Measurements from ENCODE around the gene CAMTA1. TPM values are rescaled to one million over a fixed set of nuclear protein-coding genes. Genes with fewer than 3 reads are reported as not detected.

Gene CAMTA1
- total RNA-seq, 1 donor from 2014 or later, result 268 TPM

- TF ChIP-seq EZH2 (IDR thresholded peaks at IDR 0.05) (no peak), CTCF (IDR thresholded peaks at IDR 0.05) (no peak), EZH2phosphoT487 (IDR thresholded peaks at IDR 0.05) (no peak)
- Histone ChIP-seq H3K4me1 (peaks cover 4% of the 10 kb centered on the region), H3K4me3 (no peak overlapping the region), H2AFZ (replicated peaks) (no peak overlapping the region), H3K9ac (no peak overlapping the region), H3K79me2 (ENCODE audit: low read depth) (no peaks in the 10 kb centered on the region), H4K20me1 (ENCODE audit: low read depth) (no peaks in the 10 kb centered on the region), H3F3A (ENCODE audit: low read depth) (no peaks in the 10 kb centered on the region), H3K9me3 (ENCODE audit: low read depth) (no peaks in the 10 kb centered on the region), H3K27me3 (no peaks in the 10 kb centered on the region), H3K4me2 (no peak overlapping the region), H3K27ac (no peak overlapping the region), H3K36me3 (no peaks in the 10 kb centered on the region)
- Mint-ChIP-seq H3K4me1 (peaks cover 21% of the 10 kb centered on the region), H3K9me3 (no peaks in the 10 kb centered on the region), H3K4me3 (no peak overlapping the region), H3K36me3 (no peaks in the 10 kb centered on the region), H3K27me3 (ENCODE audit: insufficient read depth, low read depth) (peaks cover 8% of the 10 kb centered on the region), H3K27ac (no peak overlapping the region)
- DNase-seq (ENCODE audit: low spot score), result no peak
These were observed 550.1 kb downstream of the CAMTA1 start for GRCh38 chr1:7335224-7335879.

- no peaks in the 10 kb centered on the region for H3K9me3 Mint-ChIP-seq
- H3K4me3 Mint-ChIP-seq, result no peak overlapping the region
- no peak overlapping the region for H3K27ac Mint-ChIP-seq
- H3K36me3 ChIP-seq, result no peaks in the 10 kb centered on the region
- H3K4me3 ChIP-seq, result no peak overlapping the region
- no peaks in the 10 kb centered on the region for H3F3A ChIP-seq (ENCODE audit: low read depth)
- no peak overlapping the region for H3K9ac ChIP-seq
- no peak overlapping the region for H3K4me2 ChIP-seq
- peaks cover 8% of the 10 kb centered on the region for H3K27me3 Mint-ChIP-seq (ENCODE audit: insufficient read depth, low read depth)
- no peak overlapping the region for H2AFZ ChIP-seq (replicated peaks)
- no peaks in the 10 kb centered on the region for H3K9me3 ChIP-seq (ENCODE audit: low read depth)
- no peak for TF ChIP-seq CTCF (IDR thresholded peaks at IDR 0.05)
- TF ChIP-seq EZH2phosphoT487 (IDR thresholded peaks at IDR 0.05), result no peak
- TF ChIP-seq EZH2 (IDR thresholded peaks at IDR 0.05), result no peak
- no peaks in the 10 kb centered on the region for H3K36me3 Mint-ChIP-seq
- no peaks in the 10 kb centered on the region for H3K27me3 ChIP-seq
- H3K4me1 ChIP-seq, result no peaks in the 10 kb centered on the region
- no peak overlapping the region for H3K27ac ChIP-seq
- no peak for DNase-seq (ENCODE audit: low spot score)
- no peaks in the 10 kb centered on the region for H4K20me1 ChIP-seq (ENCODE audit: low read depth)
- no peaks in the 10 kb centered on the region for H3K79me2 ChIP-seq (ENCODE audit: low read depth)
- H3K4me1 Mint-ChIP-seq, result peaks cover 13% of the 10 kb centered on the region
These were observed 553.2 kb downstream of the CAMTA1 start for GRCh38 chr1:7338439-7338838.

DNA sequence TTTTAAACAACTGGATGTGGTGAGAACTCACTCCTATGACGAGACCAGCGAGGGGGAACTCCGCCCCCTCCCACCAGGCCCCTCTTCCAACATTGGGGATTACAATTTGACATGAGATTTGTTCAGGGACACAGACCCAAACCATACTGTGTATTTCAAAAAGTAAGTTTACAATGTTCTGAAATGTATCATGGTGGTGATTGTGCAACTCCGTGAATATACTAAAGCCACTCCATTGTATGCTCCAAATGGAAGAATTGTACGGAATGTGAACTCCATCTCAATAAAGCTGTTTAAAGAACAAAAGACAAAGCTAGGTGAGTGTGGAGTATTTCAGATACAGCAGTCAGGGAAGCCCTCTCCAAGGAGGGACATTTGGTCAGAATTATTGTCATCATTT lies 553.8 kb downstream of the CAMTA1 start:
- H3K79me2 ChIP-seq (ENCODE audit: low read depth), result no peaks in the 10 kb centered on the region
- H3K27ac ChIP-seq, result no peak overlapping the region
- Mint-ChIP-seq H3K9me3 (no peaks in the 10 kb centered on the region), H3K27me3 (ENCODE audit: insufficient read depth, low read depth) (peaks cover 8% of the 10 kb centered on the region), H3K36me3 (no peaks in the 10 kb centered on the region), H3K27ac (no peak overlapping the region), H3K4me1 (peaks cover 10% of the 10 kb centered on the region), H3K4me3 (no peak overlapping the region)
- H3K27me3 ChIP-seq, result no peaks in the 10 kb centered on the region
- no peak overlapping the region for H3K4me2 ChIP-seq
- H3K4me3 ChIP-seq, result no peak overlapping the region
- H3K4me1 ChIP-seq, result no peaks in the 10 kb centered on the region
- no peak overlapping the region for H2AFZ ChIP-seq (replicated peaks)
- TF ChIP-seq CTCF (IDR thresholded peaks at IDR 0.05) (no peak), EZH2phosphoT487 (IDR thresholded peaks at IDR 0.05) (no peak), EZH2 (IDR thresholded peaks at IDR 0.05) (no peak)
- H3K36me3 ChIP-seq, result no peaks in the 10 kb centered on the region
- DNase-seq (ENCODE audit: low spot score), result no peak
- no peaks in the 10 kb centered on the region for H3F3A ChIP-seq (ENCODE audit: low read depth)
- no peaks in the 10 kb centered on the region for H3K9me3 ChIP-seq (ENCODE audit: low read depth)
- H3K9ac ChIP-seq, result no peak overlapping the region
- no peaks in the 10 kb centered on the region for H4K20me1 ChIP-seq (ENCODE audit: low read depth)

Data from neural progenitor cell (in vitro differentiated cells).